HG03342 (cell line): ENCODE results near the gene NDUFS4.
A peak's percentile ranks its signal among the peaks of the same experiment; 100 is the strongest.
"Not testable (repeated sequence)": the region's sequence is repeated elsewhere in the genome, so short reads cannot be mapped to it uniquely, and the experiment has no call there.

Experiments used
- ATAC-seq: cut with Tn5 transposase; IDR thresholded peaks from one replicate; pipeline ENCODE4 v1.9.1; 2021; ENCODE audit warnings: mild to moderate bottlenecking, moderate library complexity; ENCODE audit not compliant: unreplicated experiment

NDUFS4 gene

DNA sequence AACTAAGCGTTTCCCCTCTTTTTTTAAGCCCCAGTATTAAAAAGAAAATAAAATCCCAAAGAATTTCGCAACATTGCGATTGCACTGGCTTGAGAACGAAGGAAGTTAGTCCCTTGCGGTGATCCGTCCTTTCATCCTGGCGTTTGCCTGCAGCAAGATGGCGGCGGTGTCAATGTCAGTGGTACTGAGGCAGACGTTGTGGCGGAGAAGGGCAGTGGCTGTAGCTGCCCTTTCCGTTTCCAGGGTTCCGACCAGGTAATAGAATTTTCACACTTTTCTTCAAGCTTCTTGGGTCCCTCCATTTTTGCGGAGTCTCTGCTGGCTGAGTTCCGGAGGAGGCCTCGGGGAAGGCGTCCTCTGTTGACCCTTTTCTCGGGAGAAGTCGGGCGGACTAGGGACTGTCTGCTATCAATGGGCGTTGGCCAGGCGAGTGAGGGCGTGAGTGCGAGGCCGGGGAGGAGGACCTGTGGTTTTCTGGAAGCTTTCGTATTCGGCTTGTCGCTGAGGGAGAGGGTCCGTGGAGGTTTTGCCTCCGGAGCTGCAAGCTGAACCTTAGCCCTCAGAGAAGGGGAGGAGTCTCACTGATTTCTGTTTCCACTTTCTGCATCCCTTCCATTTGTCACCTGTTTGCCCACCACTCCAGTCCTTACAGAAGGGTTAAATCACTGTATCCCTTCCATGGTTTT is at the start of gene NDUFS4:
TSS of gene NDUFS4 (plus strand) at position 134 of the 686 bp plus-strand sequence. CDS start at position 158, 24 bp downstream.
- peak; percentile 92 for ATAC-seq

DNA sequence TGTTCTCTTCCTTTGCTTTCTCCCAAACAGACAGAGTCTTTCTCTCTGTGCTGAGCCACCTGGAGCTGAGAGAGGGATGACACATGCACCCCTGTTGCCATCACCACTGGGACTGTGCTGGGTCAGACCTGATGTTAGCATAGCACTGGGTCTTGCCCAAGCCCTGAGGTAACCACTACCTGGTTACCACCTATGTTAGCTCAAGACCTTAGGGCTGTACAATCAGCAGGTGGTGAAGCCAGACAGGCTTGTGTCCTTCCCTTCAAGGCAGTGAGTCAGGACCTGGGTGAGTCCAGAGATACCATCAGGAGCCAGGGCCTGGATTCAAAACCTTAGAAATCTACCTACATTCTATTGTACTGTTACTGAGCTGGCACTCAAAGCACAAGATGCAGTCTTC is 47.9 kb upstream of the NDUFS4 start:
- no peak for ATAC-seq

DNA sequence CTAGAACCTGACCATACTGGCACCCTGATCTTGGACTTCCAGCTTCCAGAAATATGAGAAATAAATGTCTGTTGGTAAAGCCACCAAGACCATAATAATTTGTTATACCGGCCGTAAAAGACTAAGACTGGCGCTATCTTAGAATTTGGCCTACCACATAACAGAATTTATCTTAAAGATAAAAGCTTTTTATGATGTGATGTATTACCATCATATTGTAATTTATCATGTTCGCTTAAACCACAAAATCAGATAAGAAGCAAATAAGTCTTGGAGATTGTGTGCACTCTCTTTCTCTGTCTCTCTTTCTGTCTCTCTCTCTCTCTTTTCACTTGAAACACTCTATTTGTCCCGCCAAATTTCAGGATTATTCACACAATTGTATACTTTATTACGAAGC is 44.5 kb upstream of the NDUFS4 start:
- no peak for ATAC-seq

DNA sequence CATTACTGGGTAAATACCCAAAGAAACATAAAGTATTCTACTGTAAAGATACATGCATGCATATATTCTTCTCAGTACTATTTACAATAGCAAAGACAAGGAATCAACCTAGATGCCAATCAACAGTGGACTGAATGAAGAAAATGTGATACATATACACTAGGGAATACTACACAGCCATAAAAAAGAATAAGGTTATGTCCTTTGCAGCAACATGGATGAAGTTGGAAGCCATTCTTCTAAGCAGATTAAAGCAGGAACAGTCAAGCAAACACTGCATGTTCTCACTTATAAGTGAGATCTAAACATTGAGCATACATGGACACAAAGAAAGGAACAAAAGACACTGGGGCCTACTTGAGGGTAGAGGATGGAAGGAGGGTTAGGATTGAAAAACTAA is 39.6 kb upstream of the NDUFS4 start:
- no peak for ATAC-seq

- ATAC-seq, result no peak
Measured at GRCh38 chr5:53537711-53538110, 22.7 kb upstream of the NDUFS4 start.

DNA sequence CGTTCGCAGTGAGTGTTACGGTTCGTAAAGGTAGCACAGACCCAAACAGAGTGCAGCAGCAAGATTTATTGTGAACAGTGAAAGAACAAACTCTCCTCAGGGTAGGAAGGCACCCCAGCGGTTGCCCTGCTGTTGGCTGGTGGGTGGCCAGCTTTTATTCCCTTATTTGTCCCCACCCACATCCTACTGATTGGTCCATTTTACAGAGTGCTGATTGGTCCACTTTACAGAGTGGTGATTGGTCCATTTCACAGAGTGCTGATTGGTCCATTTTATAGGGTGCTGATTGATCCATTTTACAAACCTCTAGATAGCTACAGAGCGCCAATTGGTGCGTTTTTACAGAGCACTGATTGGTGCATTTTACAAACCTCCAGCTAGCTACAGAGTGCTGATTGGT is 19.7 kb upstream of the NDUFS4 start:
- not testable (repeated sequence) for ATAC-seq

- no peak for ATAC-seq
Measured at GRCh38 chr5:53541859-53542258, 18.6 kb upstream of the NDUFS4 start.

DNA sequence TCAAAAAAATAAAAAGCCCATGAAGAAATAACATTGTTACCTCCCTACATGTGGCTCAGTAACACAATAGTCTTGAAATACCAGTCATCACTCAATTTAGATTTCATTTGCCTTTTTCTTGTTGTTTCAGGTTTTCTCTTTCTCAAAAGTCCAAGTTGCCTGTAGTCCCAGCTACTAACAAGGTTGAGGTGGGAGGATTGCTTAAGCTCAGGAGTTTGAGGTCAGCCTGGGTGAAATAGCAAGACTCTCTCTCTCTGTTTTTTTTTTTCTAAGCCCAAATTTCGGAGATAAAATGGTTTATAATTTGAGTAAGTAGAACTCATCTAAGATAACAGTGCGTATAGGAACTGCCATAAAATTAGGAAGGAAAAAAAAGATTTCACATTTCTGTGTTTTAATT is 17.5 kb upstream of the NDUFS4 start:
- no peak for ATAC-seq

- ATAC-seq, result no peak
Measured at GRCh38 chr5:53543401-53543800, 17.0 kb upstream of the NDUFS4 start.

- ATAC-seq, result no peak
Measured at GRCh38 chr5:53545744-53546143, 14.7 kb upstream of the NDUFS4 start.

DNA sequence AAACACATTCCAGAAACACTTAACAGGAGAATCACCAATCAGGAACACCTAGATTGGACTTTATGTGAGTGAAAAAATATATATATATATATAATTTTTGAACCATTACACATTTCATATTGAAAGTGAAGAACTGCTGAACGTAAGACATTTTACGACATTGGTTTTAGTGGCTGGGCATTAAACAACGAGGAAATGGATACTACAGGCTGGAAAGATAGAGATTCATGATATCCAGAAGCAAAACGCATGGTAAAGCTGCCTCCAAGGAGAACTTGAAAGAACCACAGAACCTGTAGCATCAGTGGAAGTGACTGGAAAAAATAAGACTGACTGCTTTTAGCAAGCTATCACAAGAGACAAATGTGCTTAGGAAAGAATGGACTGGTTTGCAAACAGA is 13.2 kb upstream of the NDUFS4 start:
- no peak for ATAC-seq

DNA sequence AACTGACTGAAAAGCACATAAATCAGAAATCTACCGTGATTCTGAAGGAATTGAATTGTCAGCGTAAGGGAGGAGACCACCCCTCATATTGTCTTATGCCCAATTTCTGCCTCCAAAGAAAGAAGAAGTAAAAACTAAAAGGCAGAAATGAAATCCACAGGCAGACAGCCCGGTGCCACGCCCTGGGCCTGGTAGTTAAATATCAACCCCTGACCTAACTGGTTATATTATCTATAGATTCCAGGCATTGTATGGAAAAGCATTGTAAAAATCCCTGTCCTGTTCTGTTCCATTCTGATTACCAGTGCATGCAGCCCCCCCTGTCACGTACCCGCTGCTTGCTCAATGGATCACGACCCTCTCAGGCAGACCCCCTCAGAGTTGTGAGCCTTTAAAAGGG is 11.9 kb upstream of the NDUFS4 start:
- ATAC-seq, result not testable (repeated sequence)

- ATAC-seq, result no peak
Measured at GRCh38 chr5:53549792-53550191, 10.6 kb upstream of the NDUFS4 start.

- ATAC-seq, result no peak
Measured at GRCh38 chr5:53552561-53552960, 7.9 kb upstream of the NDUFS4 start.

- no peak for ATAC-seq
Measured at GRCh38 chr5:53554444-53554843, 6.0 kb upstream of the NDUFS4 start.

DNA sequence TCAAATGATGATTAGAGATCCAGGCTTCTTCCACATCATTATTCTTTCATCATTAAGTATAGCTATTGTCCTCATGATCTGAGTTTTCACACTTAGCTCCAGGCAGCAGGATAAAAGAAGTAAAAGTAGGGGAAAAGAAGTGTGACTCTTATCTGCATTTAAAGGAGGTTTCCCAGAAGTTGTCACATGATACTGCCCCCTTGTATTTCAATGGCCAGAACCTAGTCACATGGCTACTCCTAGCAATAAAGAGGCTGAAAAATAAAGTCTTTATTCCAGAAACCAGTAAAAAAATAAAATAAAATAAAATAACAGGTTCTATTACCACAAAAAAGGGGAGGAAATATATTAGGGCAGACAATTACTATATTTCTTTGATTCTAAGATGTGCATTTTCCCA is 5.3 kb upstream of the NDUFS4 start:
- no peak for ATAC-seq

GRCh38 chr5:53556001-53556400 is 4.4 kb upstream of the NDUFS4 start:
- ATAC-seq, result no peak

DNA sequence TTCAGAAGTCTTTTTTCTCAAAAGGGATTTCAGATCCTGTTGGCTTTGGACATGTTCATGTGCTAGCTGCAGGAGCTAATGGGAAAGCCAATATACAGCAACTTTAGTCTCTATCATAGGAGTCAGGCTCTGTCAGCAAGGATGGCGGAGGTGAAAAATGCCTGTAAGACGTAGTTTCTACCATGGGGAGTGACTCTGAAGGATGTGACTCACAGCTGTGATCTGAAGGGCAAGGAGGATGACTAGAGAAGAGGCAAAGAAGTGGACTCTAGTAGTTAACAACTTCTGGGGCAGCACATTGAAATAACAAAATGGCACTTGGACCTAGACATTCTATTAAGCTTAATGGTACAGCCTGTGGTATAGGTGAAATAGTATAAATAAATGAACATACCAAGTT is 3.1 kb upstream of the NDUFS4 start:
- no peak for ATAC-seq

DNA sequence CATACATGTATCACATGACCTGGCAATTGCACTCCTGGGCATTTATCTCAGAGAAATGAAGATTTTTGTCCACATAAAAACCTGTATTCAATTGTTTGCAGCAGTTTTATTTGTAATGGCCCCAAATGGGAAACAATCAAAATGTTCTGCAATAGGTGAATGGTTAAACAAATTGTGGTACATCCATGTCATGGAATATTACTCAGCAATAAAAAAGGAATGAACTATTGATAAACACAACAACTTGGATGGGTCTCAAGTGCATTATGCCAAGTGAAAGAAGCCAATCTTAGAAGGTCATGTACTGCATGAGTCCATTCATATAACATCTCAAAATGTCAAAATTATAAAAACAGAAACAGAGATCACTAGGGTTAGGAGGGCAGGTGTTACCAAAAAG is 1.5 kb upstream of the NDUFS4 start:
- ATAC-seq, result no peak

- peak; percentile 11 for ATAC-seq
Measured at GRCh38 chr5:53560028-53560427, 411 bp upstream of the NDUFS4 start.

GRCh38 chr5:53568401-53568800 is 8.0 kb downstream of the NDUFS4 start:
- no peak for ATAC-seq

DNA sequence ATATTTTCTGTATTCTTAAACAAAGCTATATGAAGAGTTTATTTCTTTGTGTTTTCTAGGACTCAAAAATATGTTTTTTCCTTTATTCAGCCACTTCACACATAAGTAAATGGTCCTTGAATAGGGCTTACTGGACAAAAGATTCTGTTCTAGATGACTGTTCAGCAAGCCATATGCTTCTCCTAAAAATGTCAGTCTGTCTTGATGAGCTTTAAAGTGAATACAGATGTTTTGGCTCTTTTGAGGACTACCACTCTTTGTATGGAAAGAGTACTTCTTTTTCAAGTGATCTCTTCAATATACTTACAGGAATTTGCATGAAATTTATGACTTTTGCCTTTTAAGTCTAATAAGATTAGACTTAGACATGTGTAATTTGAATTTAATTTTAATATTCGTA is 8.4 kb downstream of the NDUFS4 start:
- no peak for ATAC-seq

DNA sequence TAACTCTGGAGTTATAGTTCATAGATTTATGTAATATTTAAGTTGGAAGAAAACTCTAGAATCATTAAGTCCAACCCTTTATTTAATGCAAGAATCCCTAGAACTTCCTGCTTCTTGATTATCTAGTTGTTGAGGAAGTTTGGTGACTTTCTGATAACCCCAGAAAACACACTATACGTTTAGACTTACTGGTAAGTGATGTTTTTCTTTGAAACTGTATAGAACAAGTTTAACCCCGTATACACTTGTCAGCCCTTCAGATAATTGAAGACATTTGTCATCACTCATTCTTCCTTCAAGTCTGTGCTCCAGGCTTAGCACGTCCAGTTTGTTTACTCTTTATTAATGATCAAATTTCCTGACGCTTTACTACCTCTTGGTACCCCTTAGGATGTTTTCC is 9.0 kb downstream of the NDUFS4 start:
- no peak for ATAC-seq
